Measurements from ENCODE around the gene E2F8.

Gene E2F8

DNA sequence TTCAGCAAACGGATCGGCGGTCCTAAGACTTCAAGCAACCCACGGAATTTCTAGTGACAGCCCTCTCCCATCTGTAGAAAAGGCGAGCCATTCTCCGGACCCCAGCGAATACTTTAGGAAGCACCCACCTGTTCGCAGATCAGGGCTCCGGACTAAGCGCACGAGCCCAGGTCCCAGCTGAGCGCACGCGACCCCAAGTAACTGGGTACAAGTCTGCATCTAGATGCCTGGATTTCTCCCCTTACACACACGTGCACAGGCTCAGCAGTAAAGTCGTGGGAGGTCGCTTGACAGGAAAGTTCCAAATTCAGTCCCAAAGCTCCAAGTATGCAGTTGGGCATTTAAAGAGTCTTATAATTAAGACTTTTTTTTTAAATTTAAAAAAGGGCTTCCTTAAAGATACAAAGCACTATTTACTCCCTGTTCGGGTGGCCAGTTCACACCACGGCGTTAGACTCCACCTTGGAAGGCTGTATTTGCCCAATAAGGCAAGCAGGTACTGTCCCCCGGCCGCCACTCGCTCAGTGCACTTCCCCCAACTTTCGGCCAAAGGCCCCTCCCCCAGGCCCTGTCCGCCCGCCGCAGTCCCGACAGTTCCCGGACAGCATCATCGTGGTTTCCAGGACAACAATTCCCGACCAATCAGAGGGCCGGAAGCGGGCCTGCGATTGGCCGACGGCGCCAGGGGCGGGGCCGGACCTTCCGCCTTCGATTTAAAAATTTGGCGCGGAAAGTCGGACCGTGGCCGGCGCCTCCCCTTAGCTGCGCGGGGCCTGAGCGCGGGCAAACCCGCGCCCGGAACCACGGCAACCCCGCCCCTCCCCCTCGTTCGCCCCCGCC is at the start of gene E2F8:
Gene E2F8 (minus strand): TSS at position 526 of the 840 bp plus-strand sequence. CDS start 824 bp downstream, outside the sequence.
- peak; percentile 99 for DNase-seq (ENCODE audit: low spot score)
- TF ChIP-seq CTCF (IDR thresholded peaks at IDR 0.05; ENCODE audit: extremely low read depth, missing control alignments), result no peak

DNA sequence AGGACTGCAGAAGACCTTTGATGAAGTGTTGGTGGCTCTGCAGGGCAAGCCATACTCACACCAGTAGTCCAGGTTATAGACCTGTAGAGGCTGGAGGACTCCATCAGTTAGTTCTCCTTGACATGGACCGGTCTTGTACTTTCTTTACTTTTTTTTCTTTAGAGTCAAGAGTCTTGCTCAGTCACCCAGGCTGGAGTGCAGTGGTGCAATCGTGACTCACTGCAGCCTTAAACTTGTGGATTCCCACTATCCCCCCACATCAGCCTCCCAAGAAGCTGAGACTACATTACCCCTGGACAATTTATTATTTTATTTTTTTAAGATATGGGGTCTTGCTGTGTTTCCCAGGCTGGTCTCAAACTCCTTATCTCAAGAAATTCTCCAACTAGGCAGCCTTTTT is 49.6 kb upstream of the E2F8 start:
- DNase-seq (ENCODE audit: low spot score), result no peak
- no peak for TF ChIP-seq CTCF (IDR thresholded peaks at IDR 0.05; ENCODE audit: extremely low read depth, missing control alignments)

DNA sequence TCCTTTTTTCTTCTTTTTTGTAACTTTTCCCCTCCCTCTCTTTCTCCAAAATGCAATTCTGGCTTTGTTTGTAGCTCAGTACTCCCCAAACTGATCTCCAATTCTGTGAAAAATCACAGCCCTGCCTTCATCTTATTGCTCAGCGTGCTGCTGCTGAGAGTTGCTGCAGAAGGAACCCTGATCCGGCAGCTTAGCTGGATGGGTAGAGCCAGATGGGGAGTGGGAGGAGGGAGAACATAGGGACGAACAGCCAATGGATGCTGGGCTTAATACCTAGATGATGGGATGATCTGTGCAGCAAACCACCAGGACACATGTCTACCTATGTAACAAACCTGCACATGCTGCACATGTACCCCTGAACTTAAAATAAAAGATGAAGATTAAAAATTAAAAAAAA is 47.5 kb upstream of the E2F8 start:
- no peak for TF ChIP-seq CTCF (IDR thresholded peaks at IDR 0.05; ENCODE audit: extremely low read depth, missing control alignments)
- DNase-seq (ENCODE audit: low spot score), result no peak

DNA sequence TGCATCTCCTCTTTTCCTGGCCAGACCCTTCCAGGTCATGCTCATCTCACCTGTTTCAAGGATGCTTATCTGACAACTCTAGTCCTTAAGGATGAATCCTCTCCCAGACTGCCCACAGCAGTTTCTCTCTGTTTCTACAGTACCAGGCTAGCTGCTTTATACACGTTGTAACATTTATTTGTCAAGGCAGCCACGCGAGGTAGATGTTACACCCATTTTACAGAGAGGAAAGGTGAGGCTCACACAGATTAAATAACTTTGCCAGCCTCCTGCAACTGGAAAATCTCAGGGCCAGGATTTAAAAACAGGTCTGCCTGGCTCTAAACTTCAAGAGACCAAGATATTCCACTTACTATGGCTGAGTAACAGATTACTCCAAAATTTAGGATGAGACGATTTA is 45.7 kb upstream of the E2F8 start:
- no peak for DNase-seq (ENCODE audit: low spot score)

DNA sequence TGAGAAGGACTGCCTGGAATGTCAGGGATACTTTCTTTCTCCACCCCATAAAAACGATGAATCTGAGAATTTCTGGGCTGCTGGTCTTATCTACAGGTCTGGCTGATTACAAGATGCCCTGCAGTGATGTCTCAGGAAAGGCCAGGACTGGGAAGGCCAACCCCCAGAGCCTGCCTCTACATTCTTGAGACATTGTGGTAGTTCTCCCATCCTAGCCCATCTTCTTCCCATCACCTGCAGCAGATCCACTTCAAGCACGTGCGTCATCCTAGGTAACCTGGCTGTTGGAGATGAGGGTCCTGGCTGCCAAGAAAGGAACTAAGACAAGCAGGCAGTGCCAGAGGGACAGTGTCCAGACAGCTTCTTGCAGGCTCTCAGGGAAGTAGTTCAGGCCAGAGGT is 44.1 kb upstream of the E2F8 start:
- TF ChIP-seq CTCF (IDR thresholded peaks at IDR 0.05; ENCODE audit: extremely low read depth, missing control alignments), result no peak
- no peak for DNase-seq (ENCODE audit: low spot score)

More for the DNA sequence above, 45.7 kb upstream of the E2F8 start:
- no peak for TF ChIP-seq CTCF (IDR thresholded peaks at IDR 0.05; ENCODE audit: extremely low read depth, missing control alignments)

DNA sequence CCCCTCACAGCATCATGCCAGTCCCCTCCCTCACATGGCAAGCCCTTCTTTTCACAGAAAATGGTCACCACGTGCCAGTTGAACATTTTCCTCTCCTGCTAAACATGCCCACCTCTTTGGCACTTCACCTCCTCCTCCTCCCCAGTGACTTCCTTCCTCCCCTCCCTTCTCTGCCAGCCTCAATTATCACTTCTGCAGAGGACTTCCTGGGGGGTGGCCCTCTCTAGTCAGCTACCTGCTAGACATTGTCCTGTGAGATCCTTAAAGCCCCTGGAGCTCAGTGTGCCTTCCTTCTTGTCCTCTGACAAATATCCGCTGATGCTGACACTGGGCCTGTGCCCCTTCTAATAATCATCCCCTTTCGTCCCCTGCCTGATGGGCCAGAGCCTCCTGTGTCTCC is 43.2 kb upstream of the E2F8 start:
- no peak for TF ChIP-seq CTCF (IDR thresholded peaks at IDR 0.05; ENCODE audit: extremely low read depth, missing control alignments)
- no peak for DNase-seq (ENCODE audit: low spot score)

GRCh38 chr11:19281555-19281954 is 40.8 kb upstream of the E2F8 start:
- no peak for TF ChIP-seq CTCF (IDR thresholded peaks at IDR 0.05; ENCODE audit: extremely low read depth, missing control alignments)
- DNase-seq (ENCODE audit: low spot score), result no peak

All from GM20000 (cell line).